OCI-M2 (cell line): ENCODE measurements around the gene PSMD7.
"Not testable (repeated sequence)": the region's sequence is repeated elsewhere in the genome, so short reads cannot be mapped to it uniquely, and the experiment has no call there.

ENCODE experiments used
- DNase-seq: peaks from one replicate; lab custom pipeline; 2025; ENCODE audit not compliant: unreplicated experiment; lab: John Stamatoyannopoulos, UW

Gene PSMD7

DNA sequence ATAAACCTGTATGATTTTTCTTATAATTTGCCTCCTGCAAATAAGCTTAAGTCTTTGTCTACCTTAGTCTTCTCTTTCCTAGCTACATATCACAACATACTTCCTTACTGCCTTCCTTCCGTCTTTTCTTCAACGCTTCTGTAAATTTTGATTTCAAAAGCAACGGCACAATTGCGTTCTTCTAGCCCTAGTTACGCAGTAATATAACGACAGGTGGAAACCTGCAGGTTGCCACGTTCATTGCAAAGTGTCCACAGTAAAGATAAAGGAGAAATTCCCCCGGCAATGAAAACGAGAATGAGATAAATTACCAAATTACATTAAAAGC, 546 bp upstream of the PSMD7 start:
- DNase-seq: no peak

GRCh38 chr16:74297145-74297665, 591 bp downstream of the PSMD7 start:
- DNase-seq: no peak

DNA sequence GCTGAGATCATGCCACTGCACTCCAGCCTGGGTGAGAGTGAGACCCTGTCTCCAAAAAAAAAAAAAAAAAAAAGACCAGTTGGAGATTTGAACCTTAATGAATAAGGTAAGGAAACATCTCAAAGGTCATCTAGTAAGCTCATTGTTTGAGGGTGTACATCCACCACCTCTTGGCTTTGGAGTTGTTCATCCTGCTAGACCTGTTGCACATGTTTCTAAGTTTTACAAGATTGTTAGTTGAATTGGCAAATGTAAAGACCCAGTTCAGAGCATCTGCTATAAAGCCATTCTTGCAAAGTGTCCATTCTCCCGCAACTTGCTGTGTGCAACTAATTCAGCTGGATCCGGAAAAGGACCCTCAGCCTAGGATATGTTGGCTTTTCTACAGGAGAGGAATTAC, 1.5 kb downstream of the PSMD7 start:
- no peak for DNase-seq

DNA sequence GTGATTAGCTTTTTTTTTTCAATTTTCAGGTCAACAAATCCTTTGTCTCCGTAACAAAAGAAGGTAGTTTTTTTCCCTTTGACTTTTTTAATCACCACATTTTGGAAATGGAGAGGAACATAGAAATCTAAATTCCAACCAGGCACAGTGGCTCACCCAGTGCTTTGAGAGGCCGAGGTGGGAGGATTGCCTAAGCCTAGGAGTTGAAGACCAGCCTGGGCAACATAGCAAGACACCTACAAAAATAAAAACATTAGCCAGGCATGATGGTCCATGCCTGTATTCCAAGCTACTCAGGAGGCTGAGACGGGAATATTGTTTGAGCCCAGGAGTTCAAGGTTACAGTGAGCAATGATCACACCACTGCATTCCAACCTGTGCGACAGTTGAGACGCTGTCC, 5.7 kb downstream of the PSMD7 start:
- no peak for DNase-seq

GRCh38 chr16:74304164-74304834, 7.7 kb downstream of the PSMD7 start:
- no peak for DNase-seq

DNA sequence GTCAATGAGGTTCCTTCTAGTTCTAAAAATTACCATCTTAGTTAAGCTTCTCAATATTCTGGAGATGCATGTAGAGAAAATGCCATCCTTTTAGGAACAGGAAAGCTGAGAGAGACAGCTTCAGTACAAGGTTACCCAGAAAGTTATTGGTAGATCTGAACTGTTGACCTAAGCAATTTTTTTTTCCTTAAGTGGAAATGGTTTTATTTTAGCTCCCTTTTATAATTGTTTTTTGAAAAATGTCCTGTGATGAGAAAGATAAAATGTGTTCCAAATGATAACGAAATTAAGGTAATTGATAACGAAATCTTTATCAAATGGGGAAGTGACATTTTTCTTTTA, 8.2 kb downstream of the PSMD7 start:
- DNase-seq: no peak

DNA sequence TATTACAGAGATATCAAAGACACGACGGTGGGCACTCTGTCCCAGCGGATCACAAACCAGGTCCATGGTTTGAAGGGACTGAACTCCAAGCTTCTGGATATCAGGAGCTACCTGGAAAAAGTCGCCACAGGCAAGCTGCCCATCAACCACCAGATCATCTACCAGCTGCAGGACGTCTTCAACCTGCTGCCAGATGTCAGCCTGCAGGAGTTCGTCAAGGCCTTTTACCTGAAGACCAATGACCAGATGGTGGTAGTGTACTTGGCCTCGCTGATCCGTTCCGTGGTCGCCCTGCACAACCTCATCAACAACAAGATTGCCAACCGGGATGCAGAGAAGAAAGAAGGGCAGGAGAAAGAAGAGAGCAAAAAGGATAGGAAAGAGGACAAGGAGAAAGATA, 8.7 kb downstream of the PSMD7 start:
- no peak for DNase-seq

DNA sequence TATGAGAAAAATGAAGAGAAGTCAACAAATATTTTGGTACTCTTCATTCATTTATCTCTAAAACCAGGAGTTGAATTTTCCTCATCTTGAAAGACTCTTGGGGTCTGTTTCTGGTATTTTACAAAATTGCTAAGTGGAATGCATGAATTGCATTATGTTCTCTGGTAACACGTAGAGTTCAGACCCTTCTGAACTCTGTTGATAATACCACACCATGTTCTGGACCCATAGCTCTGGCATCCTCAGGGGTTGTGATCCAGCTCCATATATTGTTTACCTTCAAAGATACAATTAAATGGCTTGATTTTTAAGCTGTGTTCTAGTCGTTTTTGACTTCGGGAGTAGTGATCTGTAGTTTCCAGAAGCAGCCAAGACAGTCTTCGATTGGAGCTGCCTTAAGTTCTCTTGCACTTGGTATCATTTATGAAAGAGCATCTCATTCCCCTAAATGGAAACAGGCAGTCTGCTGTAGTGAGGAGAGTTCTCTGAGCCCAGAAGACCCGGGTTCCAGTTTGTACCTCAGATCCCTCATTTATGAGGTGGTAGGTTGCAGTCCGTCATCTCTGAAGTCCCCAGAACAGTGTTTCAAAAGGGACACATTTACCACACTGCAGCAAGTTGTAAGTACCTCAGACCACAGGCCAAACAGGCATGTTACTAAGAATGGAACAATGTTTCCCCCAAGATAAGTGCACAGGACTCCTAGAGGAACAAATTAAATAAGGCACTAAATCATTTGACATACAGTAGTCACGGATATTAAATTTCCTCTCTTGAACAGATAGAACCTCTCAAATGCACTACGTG, 9.6 kb downstream of the PSMD7 start:
- no peak for DNase-seq

GRCh38 chr16:74307383-74307782, 10.8 kb downstream of the PSMD7 start:
- no peak for DNase-seq

DNA sequence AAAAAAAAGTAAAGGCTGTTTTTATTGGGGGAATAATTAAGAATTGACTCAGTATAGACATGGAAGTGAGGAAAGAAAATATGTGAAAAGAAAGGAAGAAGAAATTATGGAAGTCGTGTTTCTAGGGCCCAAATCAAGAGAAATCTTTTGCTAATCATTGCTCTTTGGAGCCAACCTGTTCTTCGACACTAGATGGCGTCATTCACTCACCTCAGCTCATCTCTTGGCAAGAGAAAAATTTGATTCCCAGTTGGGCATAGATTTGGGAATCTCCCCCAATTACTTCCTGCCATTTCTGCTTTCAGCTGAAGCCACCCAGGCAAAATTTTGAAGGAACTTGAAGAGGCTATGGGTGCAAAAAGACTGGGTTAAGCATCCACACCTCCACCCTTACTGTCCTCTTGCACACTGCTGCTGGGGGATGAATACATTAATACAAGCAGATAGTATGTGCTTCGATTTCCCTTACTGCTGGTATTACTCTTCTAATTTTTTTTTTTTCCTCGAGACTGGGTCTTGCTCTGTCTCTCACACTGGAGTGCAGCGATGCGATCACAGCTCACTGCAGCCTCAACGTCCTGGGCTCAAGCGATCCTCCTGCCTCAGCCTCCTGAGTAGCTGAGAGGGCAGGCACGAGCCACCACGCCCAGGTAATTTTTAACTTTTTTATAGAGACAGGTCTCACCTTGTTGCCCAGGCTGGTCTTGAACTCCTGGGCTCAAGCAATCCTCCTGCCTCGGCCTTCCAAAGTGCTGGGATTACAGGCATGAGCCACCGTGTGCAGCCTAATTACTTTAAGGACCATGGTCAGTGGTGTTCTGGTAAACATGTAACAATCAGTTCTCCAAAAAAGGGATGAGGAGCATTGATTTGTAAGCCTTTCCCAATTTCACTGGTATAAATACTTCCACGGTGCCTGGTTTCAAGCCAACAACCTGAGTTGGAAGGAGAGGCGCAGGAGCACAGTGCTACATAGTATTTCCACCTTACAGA, 13.5 kb downstream of the PSMD7 start:
- DNase-seq: no peak

DNA sequence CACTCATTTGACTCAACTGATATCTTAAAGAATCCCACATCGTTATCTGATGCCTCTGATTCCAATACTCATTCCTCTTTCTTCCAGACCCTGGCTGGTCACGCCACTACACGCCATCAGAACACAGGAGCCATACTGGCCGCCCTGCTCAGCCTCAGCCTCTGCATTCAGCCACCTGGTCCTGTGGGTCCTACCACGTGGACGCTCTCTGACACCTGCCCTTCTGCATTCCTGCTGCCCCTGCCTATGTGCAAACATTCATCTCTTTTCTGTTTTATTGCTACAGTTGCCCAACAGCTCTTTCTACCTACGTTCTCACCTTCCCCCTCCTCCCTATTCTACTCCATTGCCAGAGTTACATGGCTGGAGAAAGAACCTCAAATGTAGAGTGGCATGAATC, 18.4 kb downstream of the PSMD7 start:
- DNase-seq: no peak

DNA sequence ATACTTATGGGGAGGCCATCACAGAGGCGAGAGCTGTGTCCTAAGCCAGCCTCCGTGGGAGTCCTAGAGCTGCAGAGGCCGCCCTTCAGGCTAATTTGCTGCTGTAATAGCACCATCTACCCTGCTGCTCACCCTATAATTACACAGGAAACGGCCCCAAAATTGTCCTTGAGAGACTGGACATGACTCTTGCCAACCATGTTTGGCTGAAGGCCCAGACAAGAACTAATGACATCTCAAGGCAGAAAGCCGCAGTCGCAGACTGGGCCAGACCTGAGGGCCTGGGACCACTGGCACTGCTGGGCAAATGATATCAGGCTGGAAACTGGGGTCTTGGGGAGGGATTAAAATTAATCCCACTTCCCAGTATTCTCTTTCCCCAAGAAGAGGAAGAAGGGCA, 24.1 kb downstream of the PSMD7 start:
- no peak for DNase-seq

DNA sequence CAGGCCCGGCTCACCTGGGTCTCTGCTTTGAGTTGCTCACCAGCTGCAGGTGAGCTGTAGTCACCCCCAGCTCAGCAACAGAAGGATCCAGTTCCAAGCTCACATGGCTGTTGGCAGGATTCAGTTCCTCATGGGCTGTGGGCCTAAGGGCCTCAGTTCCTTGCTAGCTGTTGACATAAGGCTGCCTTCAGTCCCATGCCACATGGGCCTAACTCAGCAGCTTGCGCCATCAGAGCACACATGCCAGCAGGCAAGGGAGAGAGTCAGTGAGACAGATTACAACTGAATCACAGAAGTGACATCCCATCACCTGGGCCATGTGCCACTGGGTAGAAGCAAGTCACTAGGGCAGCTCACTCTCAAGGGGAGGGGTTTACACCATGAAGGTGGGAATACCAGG, 24.7 kb downstream of the PSMD7 start:
- DNase-seq: no peak

- no peak for DNase-seq
Observed at GRCh38 chr16:74322301-74322710, 25.7 kb downstream of the PSMD7 start.

- DNase-seq: not testable (repeated sequence)
Observed at GRCh38 chr16:74324777-74325176, 28.2 kb downstream of the PSMD7 start.

DNA sequence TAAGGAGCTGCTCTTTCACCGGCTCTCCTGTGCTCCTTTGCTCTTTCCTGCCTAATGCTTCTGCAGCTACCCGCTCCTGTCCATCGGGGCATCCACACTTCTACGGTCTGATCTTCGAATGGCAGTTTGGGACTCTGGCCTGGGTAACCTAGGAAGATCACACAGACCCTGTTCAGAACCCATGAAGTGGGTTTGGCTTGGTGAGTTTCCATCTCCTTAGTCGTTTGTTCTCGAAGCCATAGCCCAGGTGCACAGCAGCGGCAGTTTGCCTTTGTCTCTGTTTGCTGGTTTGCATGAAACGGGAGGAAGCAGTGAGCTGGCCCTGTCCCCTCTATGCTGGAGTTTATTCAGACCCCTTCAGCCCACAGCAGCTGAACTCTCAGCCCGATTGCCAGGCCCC, 29.0 kb downstream of the PSMD7 start:
- DNase-seq: no peak

DNA sequence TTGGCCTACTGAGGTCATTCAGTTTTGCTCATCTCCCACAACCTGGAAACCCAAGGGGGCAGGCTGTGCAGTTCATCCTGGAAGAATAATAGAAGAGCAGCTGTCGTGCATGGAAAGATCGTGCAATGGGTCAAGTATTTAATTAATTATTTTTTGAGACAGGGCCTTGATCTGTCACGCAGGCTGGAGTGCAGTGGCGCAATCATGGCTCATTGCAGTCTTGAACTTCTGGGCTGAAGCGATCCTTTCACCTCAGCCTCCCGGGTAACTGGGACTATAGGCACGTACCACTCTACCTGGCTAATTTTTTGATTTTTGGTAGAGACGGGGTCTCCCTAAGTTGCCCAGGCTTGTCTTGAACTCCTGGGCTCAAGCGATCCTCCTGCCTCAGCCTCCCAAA, 31.7 kb downstream of the PSMD7 start:
- not testable (repeated sequence) for DNase-seq

GRCh38 chr16:74332469-74332868, 35.9 kb downstream of the PSMD7 start:
- DNase-seq: not testable (repeated sequence)

DNA sequence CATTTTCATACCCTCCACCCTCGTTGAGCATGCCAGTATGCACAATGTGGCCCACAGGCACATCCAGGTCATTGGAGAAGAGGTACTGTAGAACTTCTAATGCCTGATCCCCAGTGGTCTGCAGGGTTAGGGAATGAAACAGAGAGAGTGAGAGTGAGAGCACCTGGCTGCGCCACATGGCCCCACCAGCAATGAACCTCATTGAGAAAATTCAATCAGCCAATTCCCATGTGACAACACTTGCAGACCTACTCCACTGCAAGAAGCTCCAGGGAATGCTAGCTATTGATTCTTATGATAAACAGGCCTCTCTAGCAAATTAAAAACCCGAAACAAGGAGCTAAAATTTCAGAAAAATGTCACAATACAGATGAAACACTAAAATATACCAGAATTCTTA, 40.9 kb downstream of the PSMD7 start:
- not testable (repeated sequence) for DNase-seq

GRCh38 chr16:74339226-74339625, 42.6 kb downstream of the PSMD7 start:
- DNase-seq: not testable (repeated sequence)

DNA sequence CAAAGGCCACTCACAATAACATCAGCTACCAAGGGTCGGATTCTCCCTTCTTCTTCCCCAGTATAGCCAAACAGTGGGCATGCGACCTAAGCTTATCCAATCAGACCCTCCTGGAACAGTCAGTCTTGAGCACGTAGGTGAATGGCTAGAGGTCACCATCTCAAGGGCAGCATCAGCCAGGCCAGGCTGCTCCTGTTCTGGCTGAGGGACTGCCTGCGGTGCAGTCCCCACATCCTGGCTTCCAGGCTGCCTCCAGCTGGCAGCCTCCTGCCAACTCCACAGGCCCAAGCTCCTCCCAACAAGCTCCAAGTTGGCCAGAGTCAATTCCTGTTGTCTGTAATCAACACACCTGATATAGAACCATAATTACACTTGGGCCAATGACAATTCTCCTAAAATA, 56.4 kb downstream of the PSMD7 start:
- DNase-seq: not testable (repeated sequence)
